Body of pancreas (tissue), 4 donors: ENCODE data around the gene TRPM6. TPM values are rescaled to one million over a fixed set of nuclear protein-coding genes. Genes with fewer than 3 reads are reported as not detected.
"Not testable (repeated sequence)": the region's sequence is repeated elsewhere in the genome, so short reads cannot be mapped to it uniquely, and the experiment has no call there.

Experiments used
- ATAC-seq: fragments of 150-250 bp; one replicate; pipeline ENCODE4 v1.9.1; 2016
- DNase-seq, 4 donors: peaks; one replicate each; pipeline ENCODE4 v3.0.0-alpha.2; 2019
- H3K27ac ChIP-seq, 4 donors: fragments of 200-600 bp; sonication (generic); 1 replicate in 3 of 4; 2 replicates in 1 of 4; pipeline versions ENCODE4 v1.5.1 to v1.6.1; 2016 to 2019; ENCODE audit warnings: mild to moderate bottlenecking in 1 of 4, mixed read lengths in 1 of 4, moderate library complexity in 1 of 4
- H3K27me3 ChIP-seq, 2 donors: fragments of 200-600 bp; sonication (generic); one replicate each; pipeline ENCODE4 v1.6.0; 2016; ENCODE audit warnings: mild to moderate bottlenecking in 1 of 2
- H3K36me3 ChIP-seq, 2 donors: fragments of 200-600 bp; sonication (generic); replicated peaks in 1 of 2; 2 replicates each; pipeline ENCODE4 v1.5.1; 2016; ENCODE audit warnings: low read depth in 2 of 2; ENCODE audit not compliant: insufficient read depth in 1 of 2
- H3K4me1 ChIP-seq: fragments of 200-600 bp; sonication (generic); one replicate; pipeline ENCODE4 v1.6.0; 2016
- H3K4me3 ChIP-seq, 2 donors: fragments of 200-600 bp; sonication (generic); 1 replicate in 1 of 2; 2 replicates in 1 of 2; pipeline ENCODE4 v1.5.1; 2016 to 2019
- H3K9me3 ChIP-seq, 3 donors: fragments of 200-600 bp; sonication (generic); 1 replicate in 2 of 3; 2 replicates in 1 of 3; pipeline ENCODE4 v1.5.1; 2016
- CTCF ChIP-seq, 7 experiments: fragments of 450-650 bp in 4 of 7; fragments of 200-600 bp in 3 of 7; sonication (generic) in 3 of 7; IDR thresholded peaks; one replicate each; pipeline ENCODE4 v1.5.1; 2016 to 2019; ENCODE audit warnings: antibody characterized with exemption in 7 of 7
- POLR2A ChIP-seq, 3 donors: fragments of 450-650 bp; IDR thresholded peaks; one replicate each; pipeline ENCODE4 v1.6.1; 2016; ENCODE audit warnings: antibody characterized with exemption in 3 of 3, mild to moderate bottlenecking in 2 of 3
- WGBS, 2 donors: methylation state at CpG; one replicate each; pipeline ENCODE4 v1.1.5; 2017; 5-methylcytosine and 5-hydroxymethylcytosine counted together
- intact Hi-C: fragments of 100-400 bp; cut with DNase I; formaldehyde crosslinking; loops from one replicate; pipeline ENCODE4 v1.15.1; 2023
- total RNA-seq, 2 donors: library from RNA; depleted of rRNA; stranded (reverse); fragments of >200 nt; gene quantifications; one replicate each; pipeline ENCODE4 v1.1.0, GENCODE V29; 2016

The TRPM6 gene
- total RNA-seq, 2 donors from 2014 or later = under 0.01 to 0.33 TPM

GRCh38 chr9:74920944-74921626 is 33.4 kb upstream of the TRPM6 start:
- Histone ChIP-seq H3K36me3 (no peaks in the 10 kb centered on the region), H3K27me3 (no peaks in the 10 kb centered on the region), H3K4me3 (no peak overlapping the region), H3K27ac (no peak overlapping the region), H3K9me3 (no peaks in the 10 kb centered on the region), H3K4me1 (no peaks in the 10 kb centered on the region)
- no peak for DNase-seq
- ATAC-seq = no peak
- intact Hi-C loops = no loop called here
- TF ChIP-seq POLR2A (IDR thresholded peaks at IDR 0.05) (no peak), CTCF (IDR thresholded peaks at IDR 0.05) (no peak)
- WGBS, 2 donors = 68 to 70% methylated on average over 3 of the region's 3 CpGs

- intact Hi-C loops = no loop called here
- DNase-seq (no peak), ATAC-seq (no peak)
- H3K27me3 ChIP-seq = no peaks in the 10 kb centered on the region
- no peaks in the 10 kb centered on the region for H3K36me3 ChIP-seq
- H3K9me3 ChIP-seq = no peaks in the 10 kb centered on the region
- H3K27ac ChIP-seq = no peak overlapping the region
- 80 to 82% methylated on average over 2 of the region's 2 CpGs for WGBS, 2 donors
- H3K4me1 ChIP-seq = no peaks in the 10 kb centered on the region
- H3K4me3 ChIP-seq = no peak overlapping the region
- TF ChIP-seq CTCF (IDR thresholded peaks at IDR 0.05) = no peak
- TF ChIP-seq POLR2A (IDR thresholded peaks at IDR 0.05) = no peak
Observed at GRCh38 chr9:74910036-74910435, 22.3 kb upstream of the TRPM6 start.

GRCh38 chr9:74908665-74909064 is 20.9 kb upstream of the TRPM6 start:
- no peak overlapping the region for H3K4me3 ChIP-seq
- H3K27ac ChIP-seq = no peak overlapping the region
- no peaks in the 10 kb centered on the region for H3K27me3 ChIP-seq
- H3K36me3 ChIP-seq = no peaks in the 10 kb centered on the region
- intact Hi-C loops = no loop called here
- DNase-seq (no peak), ATAC-seq (no peak)
- no peaks in the 10 kb centered on the region for H3K4me1 ChIP-seq
- 54 to 73% methylated on average over 4 of the region's 4 CpGs for WGBS, 2 donors
- TF ChIP-seq POLR2A (IDR thresholded peaks at IDR 0.05) (no peak), CTCF (IDR thresholded peaks at IDR 0.05) (no peak)
- no peaks in the 10 kb centered on the region for H3K9me3 ChIP-seq

- no peaks in the 10 kb centered on the region for H3K4me1 ChIP-seq
- H3K36me3 ChIP-seq = no peaks in the 10 kb centered on the region
- WGBS, 2 donors = 57 to 66% methylated on average over 3 of the region's 3 CpGs
- H3K27ac ChIP-seq = no peak overlapping the region
- no peaks in the 10 kb centered on the region for H3K9me3 ChIP-seq
- TF ChIP-seq POLR2A (IDR thresholded peaks at IDR 0.05) (no peak), CTCF (IDR thresholded peaks at IDR 0.05) (no peak)
- H3K27me3 ChIP-seq = no peaks in the 10 kb centered on the region
- no peak for ATAC-seq
- DNase-seq = no peak
- no peak overlapping the region for H3K4me3 ChIP-seq
- intact Hi-C loops = no loop called here
Observed at GRCh38 chr9:74907085-74907484, 19.4 kb upstream of the TRPM6 start.

GRCh38 chr9:74901001-74901400 is 13.3 kb upstream of the TRPM6 start:
- no peaks in the 10 kb centered on the region for H3K4me1 ChIP-seq
- TF ChIP-seq POLR2A (IDR thresholded peaks at IDR 0.05) = no peak
- intact Hi-C loops = no loop called here
- no peaks in the 10 kb centered on the region for H3K9me3 ChIP-seq
- no peak for DNase-seq
- H3K27ac ChIP-seq = no peak overlapping the region
- H3K36me3 ChIP-seq = no peaks in the 10 kb centered on the region
- no peaks in the 10 kb centered on the region for H3K27me3 ChIP-seq
- H3K4me3 ChIP-seq = no peak overlapping the region
- ATAC-seq = no peak

GRCh38 chr9:74888449-74888848 is 728 bp upstream of the TRPM6 start:
- intact Hi-C loops, ATAC-seq, DNase-seq, H3K27ac ChIP-seq, H3K4me1 ChIP-seq, H3K4me3 ChIP-seq, H3K36me3 ChIP-seq, H3K9me3 ChIP-seq, H3K27me3 ChIP-seq: not testable (repeated sequence)
- WGBS, 2 donors = 91 to 100% methylated on average over 3 of the region's 3 CpGs
